Pancreas (tissue), 10 donors: ENCODE results near the gene NDUFV2. TPM values are rescaled to one million over a fixed set of nuclear protein-coding genes. Genes with fewer than 3 reads are reported as not detected.

Experiments used
- ATAC-seq, 4 donors: fragments of 200-7000 bp; cut with Tn5 transposase; one replicate each; pipeline versions ENCODE4 v1.8.0 to v1.9.1; 2020; ENCODE audit warnings: mild to moderate bottlenecking in 4 of 4, moderate library complexity in 4 of 4
- DNase-seq, 6 donors: peaks; one replicate each; pipeline ENCODE4 v3.0.0-alpha.2; 2020
- FAIRE-seq: peaks from 2 replicates; lab custom pipeline; 2012; peaks lifted over from hg19 to GRCh38; lab: Jason Lieb, UNC
- H3K27ac ChIP-seq, 4 donors: fragments of 200-600 bp; sonication (generic); 1 replicate in 3 of 4; 2 replicates in 1 of 4; pipeline versions ENCODE4 v1.5.0 to v1.8.0; 2020
- H3K27me3 ChIP-seq, 4 donors: fragments of 200-600 bp; one replicate each; pipeline ENCODE4 v1.8.0; 2021
- H3K36me3 ChIP-seq, 3 donors: fragments of 200-600 bp; sonication (generic) in 1 of 3; one replicate each; pipeline versions ENCODE4 v1.5.0 to v1.8.0; 2020 to 2021
- H3K4me1 ChIP-seq, 3 donors: fragments of 200-600 bp; one replicate each; pipeline ENCODE4 v1.8.0; 2021
- H3K4me3 ChIP-seq, 4 donors: fragments of 200-600 bp; sonication (generic) in 2 of 4; one replicate each; pipeline versions ENCODE4 v1.5.0 to v1.8.0; 2020 to 2021
- H3K9me3 ChIP-seq, 4 donors: fragments of 200-600 bp; one replicate each; pipeline ENCODE4 v1.8.0; 2021
- WGBS, 2 donors: extraction: QIAGEN DNeasy Blood & Tissue Kit; methylation state at CpG; one replicate each; pipeline ENCODE4 v1.1.7; 2013; 5-methylcytosine and 5-hydroxymethylcytosine counted together
- intact Hi-C, 3 donors: fragments of 100-400 bp; cut with DNase I; formaldehyde crosslinking; loops; one replicate each; pipeline versions ENCODE4 v1.11.1 to v1.14.2; 2022
- polyA plus RNA-seq, 2 donors: library from polyadenylated mRNA; stranded (reverse); fragments of 200-250 nt; gene quantifications; one replicate each; pipeline ENCODE4 v1.2.3, GENCODE V29; 2013
- total RNA-seq, 6 donors: library from RNA; stranded (reverse); fragmentation: NEBNext Ultra II Directional in 4 of 6; extraction: Animal tissue kit (Norgen Biotek cat#: 25700) in 4 of 6; gene quantifications; one replicate each; pipeline versions ENCODE4 v1.2.1 to v1.2.4, GENCODE V29; 2021 to 2023
- TF ChIP-seq, protein P1 (sequence below), 4 donors: fragments of 200-600 bp; sonication (generic) in 3 of 4; IDR thresholded peaks; one replicate each; pipeline versions ENCODE4 v1.5.0 to v1.8.0; 2021; ENCODE audit warnings: antibody characterized with exemption in 4 of 4
- donor health status: healthy with polysubstance abuse.
- donor health status: DM: no; HTN: no; CAD: no; lungs with moderate emphysema.
- donor health status: DM: no; HTN: no; CAD: no.
- donor health status: control.
- donor health status: control.
- donor health status: Bipolar disorder and iron deficiency.
- donor health status: DM: yes; HTN: yes; CAD: no.
- donor health status: DM: no; HTN: no; CAD: no.
- donor health status: DM: no; HTN: no; CAD: no.
- donor health status: DM: yes; HTN: yes; CAD: no.

Gene NDUFV2
- total and polyA plus RNA-seq, 8 donors, result 48.1 to 115 (median 62.5) TPM

DNA sequence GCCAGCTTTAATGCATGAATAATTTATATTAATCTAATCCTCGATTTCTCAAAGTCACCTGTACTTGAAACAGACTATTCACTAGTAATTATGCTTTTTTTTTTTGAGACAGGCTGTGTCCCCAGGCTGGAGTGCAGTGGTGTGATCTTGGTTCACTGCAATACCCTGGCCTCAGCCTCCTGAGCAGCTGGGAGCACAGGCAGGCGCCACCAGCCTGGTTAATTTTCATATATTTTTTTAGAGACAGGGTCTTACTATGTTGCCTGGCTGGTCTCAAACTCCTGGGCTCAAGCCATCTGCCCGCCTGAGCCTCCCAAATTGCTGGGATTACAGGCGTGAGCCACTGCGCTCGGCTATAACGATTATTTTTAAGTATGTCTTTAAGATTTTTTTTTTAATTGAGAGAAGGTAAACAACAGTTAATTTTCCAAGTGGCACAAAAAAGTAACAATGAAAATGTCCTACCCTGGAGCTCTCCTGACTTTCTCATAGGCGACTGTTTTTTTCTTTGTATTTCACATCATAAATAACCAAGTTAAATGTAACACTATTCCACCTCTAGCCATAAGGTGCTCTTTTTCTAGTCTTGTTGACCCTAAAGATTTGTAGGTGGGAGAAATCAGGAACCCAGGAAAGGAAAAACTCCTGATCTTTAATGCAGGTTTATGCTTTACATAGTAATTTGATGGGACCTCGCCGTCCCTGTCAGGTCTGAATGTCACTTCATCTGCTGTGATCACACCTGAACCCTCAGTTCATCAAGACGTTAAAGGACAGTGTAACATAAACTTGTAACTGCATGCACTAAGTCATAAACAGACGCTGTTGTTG is 32.8 kb downstream of the NDUFV2 start:
- ATAC-seq (no peak), FAIRE-seq (no peak), DNase-seq (no peak)
- Histone ChIP-seq H3K27me3 (no peaks in the 10 kb centered on the region), H3K36me3 (no peaks in the 10 kb centered on the region), H3K9me3 (no peaks in the 10 kb centered on the region), H3K27ac (peak overlapping the region; percentile 91 to 98 (median 96)), H3K4me1 (peaks cover 6 to 36% (median 31%) of the 10 kb centered on the region in 3 donors), H3K4me3 (peak overlapping the region; percentile 27 to 78 (median 54))
- intact Hi-C loops, result no loop called here
- 43 to 45% methylated on average over 12 of the region's 12 CpGs for WGBS, 2 donors
- TF ChIP-seq, protein P1, sequence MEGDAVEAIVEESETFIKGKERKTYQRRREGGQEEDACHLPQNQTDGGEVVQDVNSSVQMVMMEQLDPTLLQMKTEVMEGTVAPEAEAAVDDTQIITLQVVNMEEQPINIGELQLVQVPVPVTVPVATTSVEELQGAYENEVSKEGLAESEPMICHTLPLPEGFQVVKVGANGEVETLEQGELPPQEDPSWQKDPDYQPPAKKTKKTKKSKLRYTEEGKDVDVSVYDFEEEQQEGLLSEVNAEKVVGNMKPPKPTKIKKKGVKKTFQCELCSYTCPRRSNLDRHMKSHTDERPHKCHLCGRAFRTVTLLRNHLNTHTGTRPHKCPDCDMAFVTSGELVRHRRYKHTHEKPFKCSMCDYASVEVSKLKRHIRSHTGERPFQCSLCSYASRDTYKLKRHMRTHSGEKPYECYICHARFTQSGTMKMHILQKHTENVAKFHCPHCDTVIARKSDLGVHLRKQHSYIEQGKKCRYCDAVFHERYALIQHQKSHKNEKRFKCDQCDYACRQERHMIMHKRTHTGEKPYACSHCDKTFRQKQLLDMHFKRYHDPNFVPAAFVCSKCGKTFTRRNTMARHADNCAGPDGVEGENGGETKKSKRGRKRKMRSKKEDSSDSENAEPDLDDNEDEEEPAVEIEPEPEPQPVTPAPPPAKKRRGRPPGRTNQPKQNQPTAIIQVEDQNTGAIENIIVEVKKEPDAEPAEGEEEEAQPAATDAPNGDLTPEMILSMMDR (IDR thresholded peaks at IDR 0.05), result no peak

DNA sequence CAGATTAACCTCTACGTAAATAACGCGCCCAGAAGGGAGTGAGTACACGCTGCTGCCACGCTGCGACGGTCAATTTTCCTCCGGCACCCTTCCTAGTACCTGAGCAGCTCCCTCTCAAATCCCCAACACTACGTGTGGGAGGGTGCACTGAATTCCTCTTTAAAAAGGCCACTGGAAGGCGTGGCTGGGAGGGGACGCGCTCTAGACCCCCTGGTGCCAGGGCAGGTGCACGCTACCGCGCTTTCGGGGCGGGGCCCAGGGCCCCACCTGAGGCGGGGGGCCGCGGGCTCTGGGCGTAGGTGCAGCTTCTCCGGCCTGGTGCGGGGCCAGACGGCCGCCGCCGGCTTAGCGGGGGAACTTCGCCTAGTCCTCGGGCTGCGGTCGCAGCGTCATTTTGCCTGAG is 33.4 kb downstream of the NDUFV2 start:
- H3K4me3 ChIP-seq, result peak overlapping the region; percentile 27 to 78 (median 54)
- intact Hi-C loops, result no loop called here
- H3K36me3 ChIP-seq, result no peaks in the 10 kb centered on the region
- ATAC-seq (peak; percentile 25 to 46 (median 40)), DNase-seq (peak in 2 of 6 donors; percentile 57 to 75), FAIRE-seq (no peak)
- no peaks in the 10 kb centered on the region for H3K27me3 ChIP-seq
- TF ChIP-seq, protein P1 (IDR thresholded peaks at IDR 0.05), result no peak
- peaks cover 11 to 42% (median 35%) of the 10 kb centered on the region in 3 donors for H3K4me1 ChIP-seq
- 1 to 2% methylated on average over 33 of the region's 33 CpGs for WGBS, 2 donors
- H3K9me3 ChIP-seq, result no peaks in the 10 kb centered on the region
- H3K27ac ChIP-seq, result peak overlapping the region; percentile 91 to 98 (median 96)

DNA sequence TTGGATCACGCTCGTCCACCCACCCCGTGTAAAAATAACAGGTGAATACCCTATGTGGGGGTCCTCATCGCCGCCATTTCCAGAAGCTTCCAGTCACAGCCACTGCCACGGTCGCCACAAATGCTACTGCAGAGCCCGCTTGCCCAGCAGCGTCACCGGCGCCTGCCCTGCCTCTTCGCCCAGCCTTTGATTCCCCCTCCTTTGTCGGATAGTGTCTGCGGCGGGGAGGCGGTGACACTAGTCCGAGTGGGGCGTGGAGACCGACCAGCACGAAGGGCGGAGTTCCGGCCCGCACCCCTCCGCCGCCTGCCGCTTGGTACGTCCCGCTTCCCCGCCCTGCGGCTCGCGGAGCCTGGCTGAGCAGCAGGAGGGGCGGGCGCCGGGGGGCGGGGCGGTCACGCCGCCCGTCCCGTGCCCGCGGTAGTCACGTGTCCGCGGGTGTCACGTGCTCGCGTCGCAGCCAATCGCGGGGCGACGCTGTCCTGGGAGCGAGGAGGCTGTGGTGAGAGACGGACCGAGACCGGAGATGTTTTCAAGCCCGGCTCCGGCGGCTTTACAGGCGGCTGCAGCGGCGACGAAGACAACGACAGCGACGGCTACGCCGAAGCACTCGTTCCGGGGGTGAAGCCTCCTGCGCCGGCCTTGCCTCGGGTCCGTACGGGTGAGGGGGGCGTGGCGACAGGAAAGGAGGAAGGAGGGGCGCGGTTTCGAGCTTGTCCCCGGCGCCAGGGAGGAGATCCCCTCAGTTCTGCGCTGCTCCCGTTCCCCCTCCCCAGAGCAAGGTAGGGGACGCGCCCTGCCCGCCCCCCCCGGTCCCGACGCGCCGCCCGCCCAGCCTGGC is 34.0 kb downstream of the NDUFV2 start, which contains the start of gene ANKRD12:
TSS of gene ANKRD12 (plus strand) at position 467 of the 841 bp plus-strand sequence. CDS start 45,652 bp downstream, outside the sequence.
- Histone ChIP-seq H3K9me3 (no peaks in the 10 kb centered on the region), H3K36me3 (no peaks in the 10 kb centered on the region), H3K27ac (peak within 1 kb of the TSS; percentile 91 to 98 (median 96)), H3K27me3 (no peaks in the 10 kb centered on the region), H3K4me3 (peak within 1 kb of the TSS; percentile 42 to 78 (median 64)), H3K4me1 (peaks cover 17 to 47% (median 36%) of the 10 kb centered on the region in 3 donors)
- intact Hi-C loops, result no loop called here
- no peak for FAIRE-seq
- TF ChIP-seq, protein P1 (IDR thresholded peaks at IDR 0.05), result no peak
- peak; percentile 90 to 95 (median 92) for ATAC-seq
- WGBS, 2 donors, result 1% methylated on average over 74 to 95 of the region's 95 CpGs
- peak; percentile 96 to 98 (median 98) for DNase-seq

DNA sequence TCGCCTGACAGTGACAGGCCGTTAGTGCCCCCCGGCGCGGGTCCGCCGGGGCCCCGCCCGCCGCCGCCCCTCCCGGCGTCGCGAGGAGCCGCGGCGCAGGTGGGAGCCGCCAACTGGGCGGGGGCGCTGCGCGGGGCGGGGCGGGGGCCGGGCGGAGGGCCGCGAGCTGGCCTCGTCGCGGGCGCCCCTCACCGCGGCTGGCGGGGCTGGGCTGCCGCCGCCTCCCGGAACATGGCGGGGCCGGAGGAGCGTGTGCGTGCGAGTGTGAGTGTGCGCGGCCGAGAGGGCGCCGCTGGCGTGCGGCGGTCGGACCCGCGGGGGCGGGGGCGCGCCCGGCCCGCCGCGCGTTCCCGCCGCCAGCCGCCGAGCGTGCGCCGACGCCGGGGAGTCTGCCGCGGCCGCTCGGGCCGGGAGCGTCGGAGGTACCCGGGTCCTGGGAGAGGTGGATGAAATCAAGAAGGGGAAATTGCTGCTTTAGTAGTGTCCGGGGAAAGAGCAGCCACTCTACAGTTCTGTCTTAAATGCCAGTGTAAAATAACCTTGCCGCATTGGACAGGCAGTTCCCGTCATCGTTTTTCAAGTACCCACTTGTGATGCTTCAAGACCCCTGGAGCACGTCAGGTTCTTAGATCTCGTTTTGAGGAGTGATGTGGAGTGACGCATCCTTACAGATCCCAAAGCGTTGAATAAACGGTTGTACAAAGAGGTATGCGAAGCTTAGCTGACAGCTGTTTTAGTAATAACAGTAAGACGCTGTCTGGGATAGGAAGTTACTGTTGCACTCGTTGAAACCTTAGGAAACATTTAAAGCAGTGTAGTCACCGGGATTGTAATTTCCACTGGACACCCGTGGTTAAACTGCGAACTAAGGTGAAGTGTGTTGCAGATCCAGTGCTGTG is 34.9 kb downstream of the NDUFV2 start:
- ATAC-seq (peak; percentile 8 to 46 (median 20)), DNase-seq (peak; percentile 63 to 84 (median 76)), FAIRE-seq (no peak)
- Histone ChIP-seq H3K27me3 (no peaks in the 10 kb centered on the region), H3K4me1 (peaks cover 23 to 56% (median 45%) of the 10 kb centered on the region in 3 donors), H3K4me3 (peak overlapping the region; percentile 42 to 78 (median 64)), H3K36me3 (no peaks in the 10 kb centered on the region), H3K9me3 (no peaks in the 10 kb centered on the region), H3K27ac (peak overlapping the region; percentile 91 to 98 (median 96))
- WGBS, 2 donors, result 0 to 1% methylated on average over 51 to 95 of the region's 95 CpGs
- TF ChIP-seq, protein P1 (IDR thresholded peaks at IDR 0.05), result no peak
- intact Hi-C loops, result no loop called here
